Bone marrow (tissue), 2 donors: ENCODE results near the gene UVSSA.
"Not testable (repeated sequence)": the region's sequence is repeated elsewhere in the genome, so short reads cannot be mapped to it uniquely, and the experiment has no call there.

ENCODE experiments used
- DNase-seq, 2 donors: peaks; one replicate each; lab custom pipeline; 2025; lab: John Stamatoyannopoulos, UW

Gene UVSSA

GRCh38 chr4:1316537-1317168 lies 30.4 kb upstream of the UVSSA start:
- no peak for DNase-seq

- DNase-seq, result no peak
These were observed 29.6 kb upstream of the UVSSA start for GRCh38 chr4:1317177-1318045.

DNA sequence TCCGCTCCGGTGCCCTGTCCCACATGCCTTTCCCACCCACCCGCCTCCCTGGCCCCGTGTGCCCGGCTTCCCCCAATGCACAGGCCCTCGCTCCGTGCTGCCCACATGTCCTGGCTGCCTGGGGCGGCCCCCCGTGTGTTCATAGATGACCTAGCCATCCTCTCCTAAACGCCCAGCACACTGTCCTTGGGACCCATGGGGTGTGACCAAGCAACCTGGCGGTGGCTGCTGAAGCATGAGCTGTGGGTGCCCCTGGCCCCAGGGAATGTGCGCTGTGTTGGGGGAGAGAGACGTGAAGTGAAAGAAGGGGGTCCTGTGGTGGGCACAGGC lies 29.0 kb upstream of the UVSSA start:
- DNase-seq, result no peak

GRCh38 chr4:1318488-1319213 lies 28.4 kb upstream of the UVSSA start:
- no peak for DNase-seq

DNA sequence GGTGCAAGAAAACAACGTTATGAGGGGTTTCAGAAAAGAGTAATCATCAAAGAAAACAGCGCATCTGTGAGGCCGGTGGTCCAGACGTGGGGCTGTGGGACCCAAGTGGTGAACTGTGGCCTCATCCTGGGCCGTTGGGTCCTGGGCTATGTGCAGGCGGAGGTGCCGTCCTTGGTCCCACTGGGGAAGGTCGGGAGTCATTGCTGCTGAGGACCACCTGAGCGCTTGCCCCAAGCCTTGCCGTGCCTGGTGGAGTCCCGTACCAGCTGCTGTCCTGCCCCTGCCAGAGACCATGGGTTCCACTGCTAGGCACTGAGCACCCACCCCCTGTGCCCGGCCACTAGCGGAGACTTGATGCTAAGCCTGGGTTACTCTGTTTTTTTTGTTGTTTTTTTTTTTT lies 25.5 kb upstream of the UVSSA start:
- DNase-seq, result no peak

GRCh38 chr4:1321946-1322650 lies 24.9 kb upstream of the UVSSA start:
- DNase-seq, result no peak

DNA sequence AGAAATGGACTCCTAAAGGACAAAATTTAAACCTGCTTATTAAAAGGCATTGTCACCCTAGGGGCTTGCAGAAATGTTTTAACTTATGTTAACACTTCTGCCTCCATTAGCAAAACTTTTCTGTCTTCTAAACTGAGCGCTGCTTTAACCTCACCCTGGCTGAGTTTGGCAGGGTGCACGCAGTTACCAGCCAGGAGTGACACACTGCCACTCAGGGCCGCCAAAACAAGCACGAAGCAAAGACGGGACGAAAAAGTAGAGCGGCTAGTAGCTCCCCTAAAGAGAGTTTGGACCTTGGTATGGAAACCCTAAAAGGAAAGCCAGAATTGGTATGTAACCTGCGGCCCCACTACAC lies 23.8 kb upstream of the UVSSA start:
- DNase-seq, result no peak

DNA sequence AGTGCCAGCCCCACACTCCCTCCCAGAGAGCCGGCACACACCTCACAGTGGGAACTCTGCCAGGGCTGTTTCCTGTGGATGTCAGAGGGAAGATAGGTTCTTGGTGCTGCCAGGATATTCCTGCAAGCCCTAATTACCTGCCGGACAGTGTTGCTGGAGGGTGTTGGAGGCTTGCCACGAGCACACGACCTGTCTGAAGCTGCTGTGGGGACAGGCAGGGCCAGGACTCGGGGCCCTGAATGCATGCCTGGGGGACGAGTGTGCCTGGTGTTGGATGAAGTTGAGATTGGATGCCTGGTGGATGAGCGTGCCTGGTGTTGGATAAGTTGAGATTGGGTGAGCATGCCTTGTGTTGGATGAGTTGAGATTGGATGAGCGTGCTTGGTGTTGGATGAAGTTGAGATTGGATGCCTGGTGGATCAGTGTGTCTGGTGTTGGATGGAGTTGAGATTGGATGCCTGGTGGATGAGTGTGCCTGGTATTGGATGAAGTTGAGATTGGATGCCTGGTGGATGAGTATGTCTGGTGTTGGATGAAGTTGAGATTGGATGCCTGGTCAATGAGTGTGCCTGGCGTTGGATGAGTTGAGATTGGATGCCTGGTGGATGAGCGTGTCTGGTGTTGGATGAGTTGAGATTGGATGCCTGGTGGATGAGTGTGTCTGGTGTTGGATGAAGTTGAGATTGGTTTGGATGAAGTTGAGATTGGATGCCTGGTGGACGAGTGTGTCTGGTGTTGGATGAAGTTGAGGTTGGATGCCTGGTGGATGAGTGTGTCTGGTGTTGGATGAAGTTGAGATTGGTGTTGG lies 23.2 kb upstream of the UVSSA start:
- no peak for DNase-seq

DNA sequence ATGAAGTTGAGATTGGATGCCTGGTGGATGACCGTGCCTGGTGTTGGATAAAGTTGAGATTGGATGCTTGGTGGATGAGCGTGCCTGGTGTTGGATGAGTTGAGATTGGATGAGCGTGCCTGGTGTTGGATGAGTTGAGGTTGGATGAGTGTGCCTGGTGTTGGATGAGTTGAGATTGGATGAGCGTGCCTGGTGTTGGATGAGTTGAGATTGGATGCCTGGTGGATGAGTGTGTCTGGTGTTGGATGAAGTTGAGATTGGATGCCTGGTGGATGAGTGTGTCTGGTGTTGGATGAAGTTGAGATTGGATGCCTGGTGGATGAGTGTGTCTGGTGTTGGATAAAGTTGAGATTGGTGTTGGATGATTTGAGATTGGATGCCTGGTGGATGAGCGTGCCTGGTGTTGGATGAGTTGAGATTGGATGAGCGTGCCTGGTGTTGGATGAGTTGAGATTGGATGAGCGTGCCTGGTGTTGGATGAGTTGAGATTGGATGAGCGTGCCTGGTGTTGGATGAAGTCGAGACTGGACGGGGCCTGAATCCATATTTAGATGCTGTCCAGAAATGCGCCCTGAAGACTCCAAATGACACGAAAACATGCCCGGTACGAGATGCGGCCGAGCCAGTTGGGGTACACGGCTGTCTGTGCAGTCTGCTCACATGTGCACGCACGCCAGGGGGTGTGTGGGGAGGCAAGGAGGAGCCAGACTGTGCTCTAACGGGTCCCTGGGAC lies 22.4 kb upstream of the UVSSA start:
- DNase-seq, result not testable (repeated sequence)

DNA sequence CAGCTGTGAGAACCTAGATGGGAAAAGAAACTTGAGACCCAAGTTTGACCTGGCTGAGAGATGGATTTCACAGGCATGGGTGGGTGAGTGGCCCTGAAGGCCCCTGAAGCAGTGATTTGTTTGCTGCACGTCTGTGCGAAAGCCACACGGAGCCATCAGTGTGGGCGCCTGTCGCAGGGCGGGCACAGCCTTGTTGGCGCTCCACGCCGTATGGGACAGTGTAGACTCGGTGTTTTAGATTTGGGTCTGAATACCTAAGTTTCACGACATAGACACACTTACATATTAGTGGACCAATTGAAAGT lies 21.9 kb upstream of the UVSSA start:
- no peak for DNase-seq

- no peak for DNase-seq
These were observed 21.1 kb upstream of the UVSSA start for GRCh38 chr4:1325681-1326635.

DNA sequence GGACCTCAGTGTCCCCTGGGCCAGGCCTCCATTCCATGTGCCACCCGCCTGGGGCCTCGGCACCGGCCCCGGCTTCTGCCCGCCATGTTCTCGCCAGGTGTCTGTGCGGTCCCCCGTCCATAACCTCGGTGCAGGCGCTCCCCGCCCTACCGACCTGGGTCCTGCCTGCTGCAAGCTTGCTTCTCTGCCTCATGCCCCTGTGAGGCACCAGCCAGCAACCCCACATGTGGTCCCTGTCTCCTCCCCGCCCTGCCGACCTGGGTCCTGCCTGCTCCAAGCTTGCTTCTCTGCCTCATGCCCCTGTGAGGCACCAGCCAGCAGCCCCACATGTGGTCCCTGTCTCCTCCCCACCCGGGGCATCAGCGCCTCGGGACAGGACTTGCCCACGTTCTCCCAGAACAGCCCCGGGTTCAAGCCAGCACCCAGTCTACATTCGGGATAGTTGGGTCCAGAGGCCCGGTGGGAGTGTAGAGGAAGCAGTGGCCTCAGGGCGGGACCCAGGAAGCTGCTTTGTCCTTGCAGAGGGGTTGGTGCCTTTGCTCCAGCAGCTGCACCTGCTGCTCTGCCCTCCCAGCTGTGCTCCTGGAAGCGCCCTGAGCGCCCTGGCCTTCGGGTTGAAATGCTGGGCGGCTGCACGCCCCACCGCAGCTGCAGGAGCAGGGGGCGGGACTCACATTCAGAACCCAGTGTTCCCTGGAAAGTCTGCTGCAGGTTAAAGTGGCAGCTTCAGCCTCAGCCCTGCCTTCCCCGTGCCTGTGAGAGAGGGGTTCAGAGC lies 20.1 kb upstream of the UVSSA start:
- no peak for DNase-seq

DNA sequence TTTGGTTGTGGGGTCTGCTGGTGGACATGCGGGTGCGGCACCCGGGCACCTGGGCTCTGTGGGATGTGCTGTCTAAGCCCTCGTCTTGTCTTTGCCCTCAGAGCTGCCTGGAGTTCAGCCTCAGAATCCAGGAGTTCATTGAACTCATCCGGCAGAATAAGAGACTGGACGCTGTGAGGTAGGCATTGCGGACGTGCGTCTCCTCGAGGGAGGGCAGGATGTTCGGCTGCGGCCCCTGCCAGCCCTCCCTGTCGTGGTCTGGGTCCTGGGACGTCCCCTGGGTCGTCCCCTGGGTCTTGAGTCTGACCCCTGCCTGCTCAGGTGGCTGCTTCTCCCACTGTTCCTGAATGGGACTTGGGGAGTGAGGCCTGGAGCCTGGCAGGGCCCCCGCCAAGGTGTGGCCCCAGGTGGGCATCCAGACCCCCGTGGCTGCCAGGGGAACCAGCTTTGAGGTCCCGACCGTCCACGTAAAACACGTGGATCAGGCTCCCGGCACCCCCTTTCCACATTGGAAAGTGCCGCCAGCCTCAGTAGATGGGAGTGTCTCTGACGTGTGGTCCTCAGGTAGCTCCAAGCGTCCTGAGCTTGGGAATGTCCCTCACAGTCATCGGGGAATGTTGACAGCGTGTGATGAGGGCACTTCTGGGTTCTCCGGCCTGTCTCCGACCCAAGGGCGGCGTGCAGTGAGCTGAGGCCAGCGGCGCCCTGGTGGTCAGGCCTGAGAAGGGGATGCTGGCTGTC lies 19.3 kb upstream of the UVSSA start:
- DNase-seq, result no peak

DNA sequence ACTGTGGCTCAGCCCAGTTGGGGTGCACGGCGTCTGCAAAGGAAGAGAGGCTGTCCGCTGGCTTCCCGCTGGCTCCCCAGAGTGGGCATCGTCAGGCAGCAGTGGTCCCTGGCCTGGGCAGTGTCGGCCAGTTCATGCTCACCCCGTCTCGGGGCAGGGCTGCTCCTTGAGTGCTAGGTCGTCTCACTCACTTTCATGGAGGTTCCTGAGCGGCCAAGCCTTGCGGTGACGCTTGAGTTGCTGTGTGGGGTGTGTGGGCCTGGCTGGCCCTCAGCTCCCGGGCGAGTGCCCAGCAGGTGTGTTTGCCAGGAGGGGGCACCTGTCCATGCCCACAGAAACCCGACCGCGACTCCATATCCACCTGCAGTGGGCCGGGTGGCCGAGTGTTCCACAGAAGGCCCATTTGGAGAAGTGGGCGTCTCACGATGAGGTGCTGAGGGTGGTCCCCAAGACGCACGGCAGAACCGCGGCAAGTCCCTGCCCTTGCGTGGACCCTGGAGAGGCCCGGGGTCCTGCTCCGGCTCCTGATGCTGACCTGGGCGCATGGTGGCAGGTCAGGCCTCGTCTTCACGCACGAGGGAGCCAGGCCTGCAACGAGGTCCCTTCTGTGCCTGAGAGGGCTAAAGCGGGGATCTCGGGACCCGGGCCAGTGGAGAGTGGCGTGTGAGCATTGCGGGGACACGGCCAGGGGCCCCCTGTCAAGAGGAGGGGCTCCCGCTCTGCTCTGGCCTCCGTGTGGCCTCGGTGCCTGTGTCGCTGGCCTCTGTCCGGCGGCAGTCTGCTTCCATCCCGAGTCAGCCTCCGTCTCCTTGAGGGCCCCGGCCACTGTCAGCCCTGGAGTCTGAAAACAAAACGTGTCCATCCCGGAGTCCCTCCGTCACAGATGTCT lies 18.5 kb upstream of the UVSSA start:
- no peak for DNase-seq

DNA sequence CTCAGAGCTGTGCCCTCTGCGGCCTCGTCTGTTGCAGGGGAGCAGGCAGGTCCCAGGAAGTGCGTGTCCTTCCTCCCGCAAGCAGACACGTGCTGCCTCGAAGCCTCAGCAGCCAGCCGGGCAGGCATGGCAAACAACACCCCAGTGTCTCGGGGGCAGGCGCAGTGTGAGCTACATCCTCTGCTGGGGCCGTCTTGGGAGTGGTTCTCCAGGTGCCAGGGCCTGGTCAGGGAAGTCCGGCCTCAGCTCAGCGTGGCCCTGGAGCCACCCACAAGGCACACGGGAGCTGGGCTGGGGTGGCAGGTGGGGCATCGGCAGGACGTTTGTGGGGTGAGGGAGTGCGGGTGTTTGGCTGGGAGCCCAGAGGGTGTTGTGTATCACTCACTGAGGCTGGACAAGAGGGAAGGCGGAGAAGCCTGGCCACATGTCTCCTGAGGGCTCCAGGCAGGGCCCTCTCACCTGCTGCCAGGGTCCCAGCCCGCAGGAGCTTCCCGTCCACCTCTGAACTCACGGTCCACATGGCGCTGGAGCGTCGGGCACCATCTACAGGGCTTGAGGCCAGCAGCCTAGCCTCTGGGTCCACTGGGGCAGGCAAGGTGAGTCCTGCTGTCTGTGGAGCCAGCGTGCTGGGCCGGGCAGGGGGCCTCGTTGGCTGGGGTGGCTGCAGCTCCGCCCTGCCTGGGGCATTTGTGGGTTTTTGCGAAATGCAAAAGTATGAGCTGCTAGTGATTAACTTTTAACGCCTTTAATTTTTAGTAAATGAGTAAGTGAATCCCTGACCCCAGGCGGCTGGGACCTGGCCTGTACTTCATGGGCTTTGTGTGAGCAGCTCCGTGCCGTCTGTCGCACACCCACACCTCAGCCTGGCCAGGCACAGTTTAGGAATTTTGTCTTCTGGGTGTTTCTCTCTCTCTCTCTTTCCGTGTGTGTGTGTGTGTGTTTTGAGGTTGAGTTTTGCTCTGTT lies 17.3 kb upstream of the UVSSA start:
- no peak for DNase-seq
